MCF 10A (cell line): Measurements from ENCODE around the gene ZSCAN16. TPM values are rescaled to one million over a fixed set of nuclear protein-coding genes. Genes with fewer than 3 reads are reported as not detected.

ENCODE experiments used
- BruUV-seq: library from RNA; stranded (reverse); fragments of 400-500 nt; replicated peaks from 2 replicates; lab custom pipeline; 2021; lab: Mats Ljungman, UMichigan
- CTCF ChIA-PET: fragments of 300-600 bp; sonication (Branson Sonifier 250); formaldehyde crosslinking; extraction: SDS; loops from one replicate; lab custom pipeline; 2021; ENCODE audit warnings: antibody characterized with exemption, inconsistent platforms; lab: Yijun Ruan, JAX
- POLR2A ChIA-PET: fragments of 300-600, 350-650 bp; sonication (Branson Sonifier 250); formaldehyde crosslinking; extraction: SDS; loops from one replicate; lab custom pipeline; 2020; ENCODE audit warnings: antibody characterized with exemption, inconsistent platforms; lab: Yijun Ruan, JAX
- DNase-seq: peaks from one replicate; pipeline ENCODE4 v3.0.0-alpha.2; 2018; ENCODE audit not compliant: unreplicated experiment
- H3K27ac Mint-ChIP-seq: one replicate; pipeline ENCODE4 v1.8.0; 2022; ENCODE audit warnings: mild to moderate bottlenecking, low read depth, mixed read lengths; ENCODE audit not compliant: unreplicated experiment
- H3K27me3 Mint-ChIP-seq: one replicate; pipeline ENCODE4 v1.8.0; 2022; ENCODE audit warnings: mixed read lengths; ENCODE audit not compliant: insufficient read depth, unreplicated experiment
- H3K36me3 Mint-ChIP-seq: one replicate; pipeline ENCODE4 v1.8.0; 2022; ENCODE audit warnings: mild to moderate bottlenecking, moderate library complexity, mixed read lengths; ENCODE audit not compliant: insufficient read depth, unreplicated experiment
- H3K4me1 Mint-ChIP-seq: one replicate; pipeline ENCODE4 v1.8.0; 2022; ENCODE audit warnings: mixed read lengths; ENCODE audit not compliant: insufficient read depth, unreplicated experiment
- H3K4me3 Mint-ChIP-seq: one replicate; pipeline ENCODE4 v1.8.0; 2022; ENCODE audit warnings: mild to moderate bottlenecking, moderate library complexity, mixed read lengths; ENCODE audit not compliant: unreplicated experiment
- H3K9me3 Mint-ChIP-seq: one replicate; pipeline ENCODE4 v1.8.0; 2022; ENCODE audit warnings: mixed read lengths; ENCODE audit not compliant: unreplicated experiment
- intact Hi-C: fragments of 100-400 bp; cut with micrococcal nuclease; formaldehyde crosslinking; loops from 2 replicates; pipeline ENCODE4 v1.14.1; 2022
- total RNA-seq: library from RNA; stranded (reverse); gene quantifications from 2 replicates; pipeline ENCODE4 v1.2.3, GENCODE V29; 2022
- TF ChIP-seq, protein P1 (sequence below): fragments of 200-600 bp; IDR thresholded peaks from one replicate; pipeline ENCODE4 v1.8.0; 2022; ENCODE audit warnings: antibody characterized with exemption, mild to moderate bottlenecking; ENCODE audit not compliant: unreplicated experiment

Gene ZSCAN16
- total RNA-seq, 1 experiment from 2014 or later = 4.4 TPM

DNA sequence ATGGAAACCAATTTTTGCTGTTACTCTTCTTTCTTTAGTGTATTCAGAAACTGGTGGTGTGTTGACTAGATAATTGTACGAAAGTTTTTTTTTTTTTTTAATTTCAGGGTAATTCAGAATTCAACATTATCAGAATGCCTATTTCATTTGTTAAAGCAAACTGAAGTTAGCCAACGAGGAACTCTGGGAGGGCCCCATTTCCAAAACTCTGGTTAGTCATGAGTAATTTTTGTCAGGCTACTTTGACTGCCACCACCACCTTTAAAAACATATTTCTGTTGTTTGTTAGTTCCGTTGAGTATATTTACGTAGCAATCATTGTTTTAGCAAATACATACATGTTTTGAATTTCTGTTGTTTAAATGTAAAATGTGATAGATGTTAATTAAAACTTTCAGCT lies 18.0 kb downstream of the ZSCAN16 start:
- TF ChIP-seq, protein P1, sequence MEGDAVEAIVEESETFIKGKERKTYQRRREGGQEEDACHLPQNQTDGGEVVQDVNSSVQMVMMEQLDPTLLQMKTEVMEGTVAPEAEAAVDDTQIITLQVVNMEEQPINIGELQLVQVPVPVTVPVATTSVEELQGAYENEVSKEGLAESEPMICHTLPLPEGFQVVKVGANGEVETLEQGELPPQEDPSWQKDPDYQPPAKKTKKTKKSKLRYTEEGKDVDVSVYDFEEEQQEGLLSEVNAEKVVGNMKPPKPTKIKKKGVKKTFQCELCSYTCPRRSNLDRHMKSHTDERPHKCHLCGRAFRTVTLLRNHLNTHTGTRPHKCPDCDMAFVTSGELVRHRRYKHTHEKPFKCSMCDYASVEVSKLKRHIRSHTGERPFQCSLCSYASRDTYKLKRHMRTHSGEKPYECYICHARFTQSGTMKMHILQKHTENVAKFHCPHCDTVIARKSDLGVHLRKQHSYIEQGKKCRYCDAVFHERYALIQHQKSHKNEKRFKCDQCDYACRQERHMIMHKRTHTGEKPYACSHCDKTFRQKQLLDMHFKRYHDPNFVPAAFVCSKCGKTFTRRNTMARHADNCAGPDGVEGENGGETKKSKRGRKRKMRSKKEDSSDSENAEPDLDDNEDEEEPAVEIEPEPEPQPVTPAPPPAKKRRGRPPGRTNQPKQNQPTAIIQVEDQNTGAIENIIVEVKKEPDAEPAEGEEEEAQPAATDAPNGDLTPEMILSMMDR = no peak
- no peaks in the 10 kb centered on the region for H3K9me3 Mint-ChIP-seq
- no peaks in the 10 kb centered on the region for H3K27me3 Mint-ChIP-seq
- peaks cover 33% of the 10 kb centered on the region for H3K4me1 Mint-ChIP-seq
- H3K4me3 Mint-ChIP-seq = peak overlapping the region; percentile 90
- H3K36me3 Mint-ChIP-seq = peaks cover 26% of the 10 kb centered on the region
- intact Hi-C loops = loop anchor here (1.0 to 10.0 kb wide), 3 partner anchors 70 to 542 kb away; partner anchors contain the start of gene ZSCAN26
- no peak for DNase-seq
- POLR2A ChIA-PET = interaction anchor here (1.0 to 8.2 kb wide), 22 partner anchors 11 to 446 kb away, joined by 3 to 112 read pairs (median 16); partner anchors contain the start of genes ZKSCAN3, ZKSCAN4, ZNF165 and ZSCAN16
- CTCF ChIA-PET = interaction anchor here (0.6 to 1.6 kb wide), 5 partner anchors 9 to 213 kb away, joined by 3 to 8 read pairs (median 4); no protein-coding TSS in a partner anchor
- peak overlapping the region; percentile 88 for H3K27ac Mint-ChIP-seq
- BruUV-seq = no TSS peak

DNA sequence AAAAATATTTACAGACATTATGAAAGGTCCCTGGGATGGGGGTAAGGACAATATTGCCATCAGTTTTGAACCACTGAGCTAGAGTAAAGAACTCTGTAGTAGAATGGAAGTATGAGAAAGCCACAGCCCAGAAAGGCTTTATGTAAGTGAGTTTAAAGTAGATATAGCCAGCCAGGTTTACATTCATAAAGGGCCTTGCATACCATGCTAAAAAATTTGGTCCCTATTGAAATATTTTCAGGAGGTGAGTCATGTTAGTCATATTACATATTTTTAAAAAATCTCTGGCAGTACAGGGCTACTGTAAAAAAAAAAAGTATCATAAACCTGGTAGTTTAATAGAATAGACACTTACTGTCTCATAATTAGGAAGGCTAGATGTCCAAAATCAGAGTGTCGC lies 20.8 kb downstream of the ZSCAN16 start:
- BruUV-seq = no TSS peak
- Mint-ChIP-seq H3K36me3 (peaks cover 49% of the 10 kb centered on the region), H3K4me1 (peaks cover 29% of the 10 kb centered on the region), H3K9me3 (no peaks in the 10 kb centered on the region), H3K27ac (peak overlapping the region; percentile 21), H3K27me3 (no peaks in the 10 kb centered on the region), H3K4me3 (no peak overlapping the region)
- TF ChIP-seq, protein P1 = no peak
- CTCF ChIA-PET = interaction anchor here (0.5 to 0.7 kb wide), 4 partner anchors 12 to 216 kb away, joined by 3 to 6 read pairs (median 4); partner anchors contain the start of gene ZSCAN9
- no peak for DNase-seq
- POLR2A ChIA-PET = interaction anchor here (0.7 to 1.0 kb wide), 3 partner anchors 8 to 79 kb away, joined by 3 to 5 read pairs (median 5); no protein-coding TSS in a partner anchor
- intact Hi-C loops = loop anchor here (10.0 kb wide), 1 partner anchor 540 kb away; no protein-coding TSS in a partner anchor

DNA sequence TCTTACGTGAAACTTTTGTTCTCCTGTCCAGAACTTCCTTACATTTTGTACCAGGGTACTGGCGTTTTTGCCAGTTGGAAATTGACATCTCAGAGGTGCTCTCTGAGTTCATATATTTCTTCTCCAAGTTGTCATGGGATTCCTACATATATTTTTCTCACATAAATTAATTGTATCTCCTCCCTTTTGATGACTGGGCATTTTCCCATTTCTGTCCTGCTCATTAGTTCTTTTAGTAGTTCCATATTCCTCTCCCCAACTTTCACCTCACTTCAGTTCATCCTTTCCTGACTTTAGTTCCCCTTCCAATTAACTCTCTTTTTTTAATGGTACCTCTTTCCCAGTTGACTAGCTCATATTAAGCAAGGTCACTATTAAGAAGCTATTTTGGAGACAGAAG lies 28.1 kb downstream of the ZSCAN16 start:
- TF ChIP-seq, protein P1 = no peak
- Mint-ChIP-seq H3K36me3 (peaks cover 95% of the 10 kb centered on the region), H3K27ac (no peak overlapping the region), H3K9me3 (peaks cover 14% of the 10 kb centered on the region), H3K4me1 (peaks cover 3% of the 10 kb centered on the region), H3K27me3 (no peaks in the 10 kb centered on the region), H3K4me3 (no peak overlapping the region)
- BruUV-seq = no TSS peak
- intact Hi-C loops = no loop called here
- CTCF ChIA-PET = interaction anchor here (0.7 kb wide), 1 partner anchor 223 kb away, joined by 3 read pairs; no protein-coding TSS in a partner anchor
- POLR2A ChIA-PET = interaction anchor here (0.7 to 2.6 kb wide), 3 partner anchors 9 to 17 kb away, joined by 3 to 18 read pairs (median 3); partner anchors contain the start of gene ZKSCAN8
- DNase-seq = no peak

DNA sequence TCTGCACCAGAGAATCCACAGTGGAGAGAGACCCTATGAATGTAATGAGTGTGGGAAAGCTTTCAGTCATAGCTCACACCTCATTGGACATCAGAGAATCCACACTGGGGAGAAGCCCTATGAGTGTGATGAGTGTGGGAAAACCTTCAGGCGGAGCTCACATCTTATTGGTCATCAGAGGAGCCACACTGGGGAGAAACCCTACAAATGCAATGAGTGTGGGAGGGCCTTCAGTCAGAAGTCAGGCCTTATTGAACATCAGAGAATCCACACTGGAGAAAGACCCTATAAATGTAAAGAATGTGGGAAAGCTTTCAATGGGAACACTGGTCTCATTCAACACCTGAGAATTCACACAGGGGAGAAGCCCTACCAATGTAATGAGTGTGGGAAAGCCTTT lies 29.1 kb downstream of the ZSCAN16 start:
- ChIA-PET CTCF (no interaction called here), POLR2A (interaction anchor here (1.3 to 2.6 kb wide), 2 partner anchors 9 to 11 kb away, joined by 3 to 18 read pairs; partner anchors contain the start of gene ZKSCAN8)
- intact Hi-C loops = no loop called here
- TF ChIP-seq, protein P1 = no peak
- BruUV-seq = no TSS peak
- Mint-ChIP-seq H3K36me3 (peaks cover 93% of the 10 kb centered on the region), H3K27me3 (no peaks in the 10 kb centered on the region), H3K4me1 (no peaks in the 10 kb centered on the region), H3K9me3 (peaks cover 14% of the 10 kb centered on the region), H3K27ac (no peak overlapping the region), H3K4me3 (no peak overlapping the region)
- DNase-seq = no peak
